GM19468 (cell line): Measurements from ENCODE around the gene FN3K.
"Not testable (repeated sequence)": the region's sequence is repeated elsewhere in the genome, so short reads cannot be mapped to it uniquely, and the experiment has no call there.

Experiments
- ATAC-seq: cut with Tn5 transposase; IDR thresholded peaks from one replicate; pipeline ENCODE4 v1.9.1; 2021; ENCODE audit warnings: mild to moderate bottlenecking, moderate library complexity, moderate number of reproducible peaks; ENCODE audit not compliant: unreplicated experiment; ENCODE audit errors: extremely low read depth

FN3K gene

DNA sequence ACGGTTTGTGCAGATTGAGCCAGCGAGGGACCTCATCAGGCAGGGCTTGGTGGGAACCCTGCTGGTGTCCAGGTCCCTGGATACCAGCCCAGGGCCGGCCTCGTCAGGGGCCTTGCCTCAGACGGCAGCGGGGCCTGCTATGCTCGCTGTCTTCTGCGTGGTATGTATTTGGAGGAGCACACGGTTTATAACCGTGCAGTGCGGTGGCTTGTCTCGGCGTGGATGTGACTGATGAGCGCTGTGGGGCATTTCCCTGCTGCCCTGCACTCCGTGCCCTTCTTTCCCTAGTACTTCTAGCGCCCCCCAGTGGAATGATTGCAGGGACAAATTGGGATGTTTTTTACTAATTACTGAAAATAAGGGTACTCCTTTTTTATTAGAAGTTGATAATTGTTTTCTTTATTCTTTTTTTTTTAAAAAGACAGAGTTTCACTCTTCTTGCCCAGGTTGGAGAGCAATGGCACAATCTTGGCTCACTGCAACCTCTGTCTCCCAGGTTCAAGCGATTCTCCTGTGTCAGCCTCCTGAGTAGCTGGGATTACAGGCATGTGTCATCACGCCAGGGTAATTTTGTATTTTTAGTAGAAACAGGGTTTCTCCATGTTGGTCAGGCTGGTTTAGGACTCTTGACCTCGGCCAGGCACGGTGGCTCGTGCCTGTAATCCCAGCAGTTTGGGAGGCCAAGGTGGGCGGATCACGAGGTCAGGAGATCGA, 31.8 kb downstream of the FN3K start:
- no peak for ATAC-seq

DNA sequence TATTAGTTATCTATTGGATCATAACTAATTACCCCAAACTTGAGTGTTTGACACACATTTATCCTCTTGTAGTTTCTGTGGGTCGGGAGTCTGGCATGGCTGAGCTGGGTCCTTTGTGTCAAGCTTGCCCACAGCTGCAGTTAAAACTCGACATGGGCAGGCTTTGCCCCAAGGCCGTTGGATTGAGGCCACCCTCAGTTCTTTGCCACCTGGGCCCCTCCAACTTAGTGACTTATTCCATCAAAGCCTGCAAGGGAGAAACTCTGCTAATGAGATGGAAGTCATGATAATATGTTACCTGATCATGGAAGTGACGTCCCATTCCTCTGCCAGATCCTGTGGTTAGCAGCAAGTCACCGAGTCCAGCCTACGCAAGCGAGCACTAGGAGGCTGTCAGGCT, 33.6 kb downstream of the FN3K start:
- ATAC-seq: no peak

DNA sequence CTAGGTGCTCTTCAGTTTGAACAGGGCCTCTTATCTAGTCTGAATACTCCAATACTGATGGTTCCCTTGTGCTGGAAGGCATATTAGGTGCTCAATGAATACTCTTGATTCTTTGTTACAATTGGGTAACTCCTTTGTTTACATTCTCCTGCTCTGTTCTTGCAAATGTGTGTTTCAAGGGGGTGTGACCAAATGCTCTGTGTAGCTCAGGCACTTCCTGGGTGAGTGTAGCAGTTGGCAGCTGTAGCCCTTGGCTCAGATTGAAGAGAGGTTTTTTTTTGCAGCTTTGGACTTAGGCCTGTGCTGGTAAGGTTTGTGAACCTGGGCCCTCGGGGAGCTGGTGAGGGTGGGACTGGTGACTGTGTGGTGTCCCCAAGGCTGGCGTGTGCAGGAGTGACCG, 36.6 kb downstream of the FN3K start:
- ATAC-seq: no peak

DNA sequence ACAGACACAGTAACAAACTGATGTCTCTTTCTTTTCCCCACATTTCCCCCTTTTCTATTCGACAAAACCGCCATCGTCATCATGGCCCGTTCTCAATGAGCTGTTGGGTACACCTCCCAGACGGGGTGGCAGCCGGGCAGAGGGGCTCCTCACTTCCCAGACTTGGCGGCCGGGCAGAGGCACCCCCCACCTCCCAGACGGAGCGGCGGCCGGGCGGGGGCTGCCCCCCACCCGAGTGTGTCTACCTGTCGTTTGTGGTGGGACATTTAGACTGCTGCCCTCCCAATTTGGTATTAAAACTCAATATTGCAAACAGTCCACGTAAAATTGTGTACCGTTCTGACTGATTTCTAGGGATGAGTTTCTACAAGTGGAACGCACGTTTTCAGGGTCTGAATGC, 39.0 kb downstream of the FN3K start:
- not testable (repeated sequence) for ATAC-seq

DNA sequence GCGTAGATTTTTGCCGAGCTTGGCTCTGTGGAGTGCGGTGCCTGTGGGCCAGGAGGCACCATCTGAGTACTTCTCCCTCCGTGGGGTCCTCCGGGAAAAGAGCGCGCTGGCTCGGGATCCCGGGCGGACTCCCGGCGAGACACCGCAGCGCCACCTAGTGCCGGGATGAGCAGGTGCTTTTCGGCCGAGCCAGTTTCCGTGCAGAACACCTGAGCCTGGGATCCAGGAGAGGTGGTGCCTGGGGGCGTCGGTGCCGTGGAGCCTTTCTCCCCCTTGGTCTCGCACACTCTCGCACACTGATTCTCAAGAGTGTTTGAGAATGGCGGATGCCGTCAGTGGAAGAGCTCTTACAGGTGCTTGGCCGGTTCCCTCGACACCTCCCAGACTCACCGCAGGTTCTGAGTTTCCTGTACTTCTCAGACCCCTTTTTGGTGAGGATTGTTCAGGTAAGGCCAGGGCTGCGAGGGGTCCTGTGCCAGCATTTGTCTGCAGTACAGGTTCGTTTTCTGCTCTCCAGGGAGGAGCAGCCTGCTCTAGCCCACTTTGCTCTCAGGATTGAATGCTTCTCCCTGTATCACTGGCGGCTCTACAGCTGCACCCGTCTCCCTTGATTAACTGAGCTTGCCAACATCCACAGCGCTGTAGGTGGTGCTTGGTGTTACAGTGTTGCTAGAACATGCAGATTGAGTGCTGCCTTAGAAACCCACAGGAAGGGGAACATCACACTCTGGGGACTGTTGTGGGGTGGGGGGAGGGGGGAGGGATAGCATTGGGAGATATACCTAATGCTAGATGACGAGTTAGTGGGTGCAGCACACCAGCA, 39.8 kb downstream of the FN3K start:
- ATAC-seq: no peak

DNA sequence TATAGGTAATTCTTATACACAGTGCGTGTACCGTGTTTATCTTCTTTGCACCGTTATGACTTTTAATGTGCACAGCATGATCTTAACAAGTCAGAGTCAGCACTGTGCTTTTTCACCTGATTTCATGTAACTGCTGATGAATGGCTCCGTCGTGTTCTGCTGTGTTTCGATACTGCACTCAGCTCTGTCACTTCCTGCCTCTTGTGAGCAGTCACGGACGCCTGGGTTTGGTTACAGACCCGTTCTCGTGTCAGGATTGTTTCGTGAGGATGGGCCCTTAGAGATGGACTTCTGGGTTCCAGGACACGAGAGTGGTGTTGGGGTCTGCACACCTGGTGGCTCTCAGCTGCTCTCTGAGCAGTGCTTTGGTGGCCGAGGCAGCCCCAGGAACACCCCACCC, 41.0 kb downstream of the FN3K start:
- no peak for ATAC-seq

DNA sequence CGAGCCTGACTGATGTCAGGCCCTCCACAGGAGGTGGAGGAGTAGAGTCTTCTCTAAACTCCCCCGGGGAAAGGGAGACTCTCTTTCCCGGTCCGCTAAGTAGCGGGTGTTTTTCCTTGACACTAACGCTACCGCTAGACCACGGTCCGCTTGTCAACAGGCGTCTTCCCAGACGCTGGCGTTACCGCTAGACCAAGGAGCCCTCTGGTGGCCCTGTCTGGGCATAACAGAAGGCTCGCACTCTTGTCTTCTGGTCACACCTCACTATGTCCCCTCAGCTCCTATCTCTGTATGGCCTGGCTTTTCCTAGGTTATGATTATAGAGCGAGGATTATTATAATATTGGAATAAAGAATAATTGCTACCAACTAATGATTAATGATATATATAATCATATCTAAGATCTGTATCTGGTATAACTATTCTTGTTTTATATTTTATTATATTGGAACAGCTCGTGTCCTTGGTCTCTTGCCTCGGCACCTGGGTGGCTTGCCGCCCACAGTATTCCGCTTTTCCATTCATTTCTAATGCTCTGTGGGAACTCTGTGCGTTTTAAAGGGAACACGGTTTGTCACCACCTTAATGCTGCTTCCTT, 42.5 kb downstream of the FN3K start:
- not testable (repeated sequence) for ATAC-seq

DNA sequence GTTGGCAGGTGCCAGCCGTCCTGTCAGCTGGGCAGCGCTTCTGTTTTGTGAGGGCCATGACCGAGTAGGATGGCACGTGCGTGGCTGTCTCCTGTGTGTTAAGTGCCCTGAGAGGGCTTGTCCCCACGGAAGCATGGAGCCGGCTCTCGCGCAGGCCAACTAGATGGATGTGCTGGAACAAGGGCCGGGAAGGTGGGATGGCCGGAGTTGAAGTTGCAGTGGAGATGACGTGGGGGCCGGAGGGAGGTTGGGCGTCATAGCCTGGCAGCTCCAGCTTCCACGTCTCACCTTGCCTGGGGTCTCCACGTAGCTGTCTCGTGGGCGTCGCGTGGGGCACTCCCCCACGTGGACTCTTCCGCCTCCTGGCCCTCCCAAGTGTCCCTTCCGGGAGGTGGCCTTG, 44.1 kb downstream of the FN3K start:
- no peak for ATAC-seq

DNA sequence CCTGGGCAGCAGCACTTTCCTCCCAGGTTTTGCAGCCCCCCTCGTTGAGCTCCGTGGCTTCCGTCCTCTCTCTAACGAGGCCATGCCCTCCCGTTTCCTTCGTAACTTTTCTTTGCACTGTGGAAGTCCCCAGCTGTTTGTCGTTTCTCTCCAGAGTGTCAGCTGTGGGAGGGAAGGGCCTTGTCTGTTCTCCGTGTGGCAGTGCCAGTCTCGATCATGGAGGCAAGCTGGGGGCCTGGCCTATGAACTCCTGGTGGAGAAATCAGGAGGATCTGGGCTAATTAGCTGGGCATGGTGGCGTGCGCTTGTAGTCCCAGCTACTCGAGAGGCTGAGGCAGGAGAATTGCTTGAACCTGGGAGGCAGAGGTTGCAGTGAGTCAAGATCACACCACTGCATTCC, 44.8 kb downstream of the FN3K start:
- ATAC-seq: no peak

DNA sequence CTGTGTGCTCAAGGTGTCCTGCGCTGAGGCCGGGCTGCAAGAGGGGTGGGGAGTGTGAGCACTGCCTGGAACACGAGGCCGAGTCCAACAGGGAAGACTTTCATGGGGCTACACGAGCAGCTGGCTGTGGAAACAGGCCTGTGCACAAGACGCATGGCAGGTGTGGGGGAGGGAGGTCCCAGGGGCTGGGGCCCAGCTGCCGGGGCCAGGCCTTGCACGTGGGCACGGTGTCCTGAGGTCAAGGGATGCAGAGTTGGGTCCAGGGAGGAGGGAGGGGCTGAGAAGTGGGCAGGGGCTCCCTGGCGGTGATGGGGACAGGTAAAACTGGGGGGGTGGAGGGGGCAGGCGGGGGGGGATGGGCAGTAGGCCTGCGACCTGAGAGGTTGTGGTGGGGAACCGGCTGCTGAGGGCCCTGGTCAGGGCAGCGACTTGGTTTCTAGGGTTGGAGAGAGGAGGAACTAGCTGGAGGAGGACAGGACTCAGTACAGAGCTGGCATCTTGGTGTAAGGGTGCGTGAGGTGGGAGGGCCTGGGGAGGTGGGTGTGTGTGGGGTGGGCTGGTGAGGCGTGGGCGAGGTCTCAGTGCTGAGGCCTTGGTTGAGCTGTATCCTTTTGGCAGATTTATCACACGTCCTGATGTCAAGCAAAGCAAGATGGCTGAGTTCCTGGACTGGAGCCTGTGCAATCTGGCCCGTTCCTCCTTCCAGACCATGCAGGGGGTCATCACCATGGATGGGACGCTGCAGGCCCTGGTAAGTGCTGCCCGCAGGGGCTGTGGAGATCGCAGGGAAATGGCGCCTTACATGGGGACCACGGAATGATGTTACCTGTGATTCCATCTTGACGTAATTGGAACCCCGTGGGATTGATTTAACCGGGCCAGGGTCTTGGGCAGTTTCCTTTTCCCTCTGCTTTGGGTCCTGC, 45.8 kb downstream of the FN3K start:
- ATAC-seq: no peak

DNA sequence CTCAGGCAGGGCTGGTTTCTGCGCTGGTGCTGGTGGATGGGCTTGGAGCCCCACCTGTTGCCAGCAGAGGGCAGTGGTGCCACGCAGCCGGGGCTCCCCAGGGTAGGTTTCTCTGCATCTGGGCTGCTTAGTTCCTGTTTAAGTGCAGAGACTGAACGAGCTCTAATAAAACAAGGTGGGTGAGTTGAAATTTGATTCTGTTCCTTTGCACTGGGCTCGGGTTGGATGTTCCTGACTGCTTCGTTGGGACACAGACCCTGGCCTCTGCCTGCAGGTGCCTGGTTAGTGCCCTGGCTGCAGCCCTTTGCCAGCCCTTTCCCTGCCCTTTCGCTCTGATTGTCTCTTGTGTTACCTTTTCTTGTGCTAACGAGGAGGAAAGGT, 46.5 kb downstream of the FN3K start:
- ATAC-seq: no peak

DNA sequence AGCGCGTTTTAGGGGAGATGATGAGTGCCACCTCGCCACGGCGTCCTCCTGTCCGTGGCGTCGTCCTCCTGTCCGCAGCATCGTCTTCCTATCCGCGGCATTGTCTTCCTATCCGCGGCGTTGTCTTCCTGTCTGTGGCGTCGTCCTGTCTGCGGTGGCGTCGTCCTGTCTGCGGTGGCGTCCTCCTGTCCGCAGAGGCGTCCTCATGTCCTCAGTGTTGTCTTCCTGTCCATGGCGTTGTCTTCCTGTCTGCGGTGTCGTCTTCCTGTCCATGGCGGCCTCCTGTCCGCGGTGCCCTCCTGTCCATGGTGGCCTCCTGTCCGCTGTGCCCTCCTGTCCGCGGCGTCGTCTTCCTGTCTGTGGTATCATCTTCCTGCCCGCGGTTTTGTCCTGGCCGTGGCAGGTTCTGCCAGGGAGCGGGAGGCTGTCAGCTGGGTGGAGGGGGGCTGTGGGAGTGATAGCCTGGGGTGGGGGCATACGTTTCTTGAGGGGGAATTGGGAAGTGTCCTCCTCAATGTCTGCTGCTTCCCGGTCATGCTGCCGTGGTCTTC, 47.3 kb downstream of the FN3K start:
- no peak for ATAC-seq

DNA sequence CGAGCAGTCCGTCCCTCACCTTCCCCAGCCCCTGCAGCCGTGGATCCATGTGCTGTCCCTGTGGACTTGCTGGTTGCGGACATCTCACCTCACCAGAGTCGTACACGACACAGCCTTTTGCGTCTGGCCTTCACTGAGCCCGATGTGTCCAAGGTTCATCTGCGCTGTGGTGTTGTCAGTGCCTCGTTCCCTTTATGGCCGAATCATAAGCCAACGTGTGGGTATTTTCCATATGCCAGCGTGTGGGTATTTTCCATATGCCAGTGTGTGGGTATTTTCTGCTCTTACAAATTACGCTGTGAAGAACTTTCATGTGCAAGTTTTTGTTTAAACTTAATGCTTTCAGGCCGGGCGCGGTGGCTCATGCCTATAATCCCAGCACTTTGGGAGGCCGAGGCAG, 48.1 kb downstream of the FN3K start:
- no peak for ATAC-seq

DNA sequence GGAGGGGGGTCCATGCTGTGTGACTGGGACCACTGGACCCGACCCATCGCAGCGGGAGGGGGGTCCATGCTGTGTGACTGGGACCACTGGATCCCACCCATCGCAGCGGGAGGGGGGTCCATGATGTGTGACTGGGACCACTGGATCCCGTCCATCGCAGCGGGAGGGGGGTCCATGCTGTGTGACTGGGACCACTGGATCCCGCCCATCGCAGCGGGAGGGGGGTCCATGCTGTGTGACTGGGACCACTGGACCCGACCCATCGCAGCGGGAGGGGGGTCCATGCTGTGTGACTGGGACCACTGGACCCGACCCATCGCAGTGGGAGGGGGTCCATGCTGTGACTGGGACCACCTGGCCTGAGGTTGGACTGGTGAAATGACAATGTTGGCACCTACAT, 50.2 kb downstream of the FN3K start:
- ATAC-seq: not testable (repeated sequence)

DNA sequence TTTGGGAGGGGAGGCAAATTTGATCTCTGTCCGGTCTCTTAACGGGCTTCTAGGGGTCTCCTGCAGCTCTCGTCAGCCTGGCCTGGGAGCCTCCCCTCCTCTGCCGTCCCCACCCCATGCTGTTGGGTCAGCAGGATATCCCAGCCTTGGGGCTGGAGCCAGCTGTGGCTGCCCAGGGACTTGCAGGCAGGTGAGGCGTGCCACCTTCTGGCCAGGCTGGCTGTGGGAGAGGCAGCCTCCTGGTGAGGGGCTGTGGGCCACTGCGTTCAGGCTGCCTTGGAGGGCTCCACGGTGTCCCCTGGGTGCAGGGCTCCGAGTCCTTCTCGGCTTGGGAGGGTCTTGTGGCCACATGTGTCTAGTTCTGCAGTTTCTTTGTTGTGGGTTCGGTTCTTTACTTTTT, 51.0 kb downstream of the FN3K start:
- ATAC-seq: no peak

DNA sequence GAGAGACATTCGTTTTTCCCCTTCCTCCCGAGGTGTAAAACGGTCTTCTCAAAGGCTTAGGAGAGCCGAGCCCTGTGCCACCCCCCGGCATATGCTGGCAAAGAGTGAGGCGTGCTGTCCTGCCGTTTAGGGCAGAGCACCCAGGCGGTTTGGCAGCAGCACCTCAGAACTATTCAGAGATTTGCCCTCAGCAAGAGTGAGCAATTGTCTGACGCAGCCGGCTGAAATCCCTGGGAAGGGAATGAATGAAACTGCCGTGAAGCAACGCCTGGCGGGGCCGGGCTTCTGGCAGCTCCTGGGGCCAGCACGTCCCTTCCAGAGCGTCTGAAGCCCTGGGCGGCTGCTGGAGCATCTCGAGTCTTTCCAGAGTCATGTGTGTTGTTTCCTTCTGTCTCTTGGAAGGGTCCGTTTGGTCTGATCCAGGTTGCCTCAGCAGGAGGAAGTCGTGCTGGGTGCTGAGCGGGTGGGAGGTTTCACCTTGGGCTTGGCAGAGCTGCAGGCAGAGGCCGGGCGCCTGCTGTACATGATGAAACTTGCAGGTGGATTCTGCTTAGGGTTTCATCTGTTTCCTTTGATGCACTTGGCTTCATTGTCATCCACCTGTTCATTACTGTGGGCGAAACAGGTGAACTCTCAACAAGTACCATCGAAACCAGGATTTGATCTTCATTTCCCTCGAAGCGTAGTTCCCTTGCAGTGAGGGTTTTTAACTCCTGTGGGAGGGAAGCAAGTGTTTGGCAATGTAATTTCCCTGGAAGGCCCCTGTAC, 51.9 kb downstream of the FN3K start:
- ATAC-seq: no peak

DNA sequence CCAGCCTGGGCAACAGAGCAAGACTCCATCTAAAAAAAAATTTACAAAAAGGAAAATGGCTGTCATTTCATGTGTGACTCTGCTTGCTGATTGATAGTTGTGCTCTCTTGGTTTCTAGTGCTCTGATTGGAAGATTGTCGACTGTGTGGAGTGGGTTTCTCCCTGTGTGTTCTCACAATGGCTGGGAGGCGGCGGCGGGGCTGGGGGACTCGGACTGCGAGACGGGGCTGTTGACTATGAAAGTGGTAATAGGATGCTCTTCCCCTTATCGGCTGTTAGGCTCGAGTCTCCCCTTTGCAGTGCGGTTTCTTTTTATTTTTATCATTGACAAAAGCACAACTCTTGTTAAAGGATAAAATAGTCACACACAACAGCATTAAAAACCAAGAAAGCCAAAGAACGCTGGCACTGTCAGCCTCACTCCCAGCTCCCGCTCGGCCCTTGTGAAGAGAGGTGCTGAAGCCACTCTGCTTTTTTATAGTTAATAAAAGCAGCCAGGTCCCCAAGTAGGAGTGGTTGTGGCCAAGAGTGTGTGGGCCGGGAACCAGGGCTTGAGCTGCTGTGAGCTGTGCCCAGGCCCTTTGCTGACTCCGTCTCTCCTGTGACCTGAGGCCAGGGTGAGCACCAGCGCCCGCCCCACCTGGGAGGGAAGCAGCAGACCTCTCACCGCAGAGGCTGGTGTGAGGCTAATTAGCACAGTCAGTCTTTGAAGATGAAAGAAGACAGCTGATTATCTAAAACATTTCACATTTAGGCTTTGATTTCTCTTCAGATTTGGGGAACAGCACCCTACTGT, 53.0 kb downstream of the FN3K start:
- ATAC-seq: no peak

DNA sequence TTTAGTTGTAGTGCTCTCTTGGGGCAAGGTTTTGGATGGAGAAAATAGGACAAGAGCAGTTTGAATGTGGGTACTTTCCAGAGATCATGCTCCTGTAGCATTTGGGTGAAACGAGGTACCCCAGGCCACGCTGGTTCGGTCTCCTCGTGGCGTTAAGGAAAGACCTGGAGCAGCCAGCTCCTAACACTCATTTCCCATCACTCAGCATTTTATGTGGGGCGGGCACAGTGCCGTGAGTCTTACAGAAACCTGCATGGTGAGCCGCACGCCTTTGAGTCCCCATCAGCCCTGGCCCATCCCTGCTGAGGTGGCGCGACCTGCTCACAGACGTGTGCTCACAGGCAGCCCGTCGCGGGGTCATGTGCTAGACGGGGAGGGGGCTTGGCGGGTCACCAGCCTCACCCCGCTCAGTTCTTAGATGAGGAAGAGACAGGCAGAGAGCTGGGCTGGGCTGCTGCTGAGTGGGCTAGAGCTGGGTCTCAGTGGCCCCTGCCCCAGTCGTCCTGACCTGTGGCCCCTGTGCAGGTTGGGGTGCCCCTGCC, 53.7 kb downstream of the FN3K start:
- no peak for ATAC-seq
